Natural killer cell (primary cell): Measurements from ENCODE around the gene PRTN3. TPM values are rescaled to one million over a fixed set of nuclear protein-coding genes. Genes with fewer than 3 reads are reported as not detected.

Experiments
- ATAC-seq, 3 donors: fragments of 150-1000 bp in 2 of 3; fragments of 200-7000 bp in 1 of 3; cut with Tn5 transposase; 1 replicate in 1 of 3; 2 replicates in 2 of 3; pipeline ENCODE4 v1.10.0; 2021; ENCODE audit warnings: mild to moderate bottlenecking in 2 of 3, moderate library complexity in 2 of 3
- DNase-seq, 2 donors: peaks; one replicate each; pipeline versions ENCODE4 v3.0.0 to v3.0.0-alpha.2; 2013 to 2021; ENCODE audit warnings: mixed read lengths in 1 of 2
- H3K27ac ChIP-seq: one replicate; pipeline ENCODE4 v1.5.1; 2013; ENCODE audit warnings: mild to moderate bottlenecking, low read length
- H3K27me3 ChIP-seq: one replicate; pipeline ENCODE4 v1.6.1; 2013; ENCODE audit warnings: low read length; ENCODE audit not compliant: control insufficient read depth, insufficient read depth
- H3K36me3 ChIP-seq: one replicate; pipeline ENCODE4 v1.6.1; 2013; ENCODE audit warnings: low read length; ENCODE audit not compliant: control insufficient read depth, insufficient read depth
- H3K4me1 ChIP-seq: one replicate; pipeline ENCODE4 v1.6.1; 2013; ENCODE audit warnings: low read length; ENCODE audit not compliant: control insufficient read depth, insufficient read depth
- H3K4me3 ChIP-seq: one replicate; pipeline ENCODE4 v1.5.1; 2013; ENCODE audit warnings: low read length
- H3K9me3 ChIP-seq: one replicate; pipeline ENCODE4 v1.6.1; 2013; ENCODE audit warnings: low read length; ENCODE audit not compliant: control insufficient read depth, insufficient read depth
- H3K27ac Mint-ChIP-seq, 2 donors: one replicate each; pipeline ENCODE4 v1.8.0; 2022; ENCODE audit warnings: mild to moderate bottlenecking in 2 of 2, mixed read lengths in 2 of 2, moderate library complexity in 1 of 2
- H3K27me3 Mint-ChIP-seq, 2 donors: one replicate each; pipeline ENCODE4 v1.8.0; 2022; ENCODE audit warnings: low read depth in 2 of 2, mixed read lengths in 2 of 2
- H3K36me3 Mint-ChIP-seq: one replicate; pipeline ENCODE4 v1.8.0; 2022; ENCODE audit warnings: mixed read lengths
- H3K4me1 Mint-ChIP-seq, 2 donors: one replicate each; pipeline ENCODE4 v1.8.0; 2022; ENCODE audit warnings: mixed read lengths in 2 of 2
- H3K4me3 Mint-ChIP-seq: one replicate; pipeline ENCODE4 v1.8.0; 2022; ENCODE audit warnings: mild to moderate bottlenecking, moderate library complexity, mixed read lengths
- H3K9me3 Mint-ChIP-seq, 2 donors: one replicate each; pipeline ENCODE4 v1.8.0; 2022; ENCODE audit warnings: mixed read lengths in 2 of 2
- CTCF ChIP-seq: fragments of 200-600 bp; IDR thresholded peaks from one replicate; pipeline ENCODE4 v1.8.0; 2022; ENCODE audit warnings: antibody characterized with exemption
- WGBS: methylation state at CpG from one replicate; pipeline ENCODE4 v1.1.7; 2013; ENCODE audit warnings: missing lambda C conversion rate; ENCODE audit not compliant: insufficient coverage; 5-methylcytosine and 5-hydroxymethylcytosine counted together
- intact Hi-C: fragments of 100-400 bp; cut with micrococcal nuclease; formaldehyde crosslinking; loops from one replicate; pipeline ENCODE4 v1.14.2; 2022
- total RNA-seq, 4 donors: library from RNA; stranded (reverse); fragments of 120-200 nt in 1 of 4; gene quantifications; one replicate each; pipeline versions ENCODE4 v1.2.3 to v1.2.4, GENCODE V29; 2013 to 2022

Gene PRTN3
- total RNA-seq, 3 donors from 2014 or later (not counting 1 experiment from before 2014, with no cell fraction given), result 0.36 to 0.73 TPM; not detected in 1

GRCh38 chr19:803099-803561, 37.7 kb upstream of the PRTN3 start:
- Mint-ChIP-seq H3K4me3 (no peak overlapping the region), H3K27ac (peak overlapping the region in 1 of 2 donors; percentile 46)

GRCh38 chr19:803686-804418, 36.9 kb upstream of the PRTN3 start:
- H3K27ac ChIP-seq, result no peak overlapping the region
- H3K4me1 Mint-ChIP-seq, result peaks cover 49 to 50% of the 10 kb centered on the region in 2 donors
- WGBS, result 89% methylated on average over 31 of the region's 31 CpGs
- H3K4me3 ChIP-seq, result no peak overlapping the region
- ATAC-seq (no peak), DNase-seq (peak in 1 of 2 donors; percentile 28)
- H3K4me1 ChIP-seq, result peaks cover 45% of the 10 kb centered on the region
- no peaks in the 10 kb centered on the region for H3K9me3 Mint-ChIP-seq
- TF ChIP-seq CTCF, result no peak
- no peak overlapping the region for H3K27ac Mint-ChIP-seq
- peaks cover 57% of the 10 kb centered on the region for H3K36me3 ChIP-seq
- H3K36me3 Mint-ChIP-seq, result peaks cover 8% of the 10 kb centered on the region
- intact Hi-C loops, result no loop called here
- peak overlapping the region; percentile 17 for H3K4me3 Mint-ChIP-seq
- no peaks in the 10 kb centered on the region for H3K27me3 ChIP-seq
- no peaks in the 10 kb centered on the region for H3K27me3 Mint-ChIP-seq
- H3K9me3 ChIP-seq, result no peaks in the 10 kb centered on the region

More at GRCh38 chr19:803099-803561, 37.7 kb upstream of the PRTN3 start:
- H3K36me3 ChIP-seq, result peaks cover 51% of the 10 kb centered on the region
- no peak for TF ChIP-seq CTCF
- H3K4me1 Mint-ChIP-seq, result peaks cover 55 to 57% of the 10 kb centered on the region in 2 donors
- H3K27me3 ChIP-seq, result no peaks in the 10 kb centered on the region
- intact Hi-C loops, result no loop called here
- H3K9me3 ChIP-seq, result no peaks in the 10 kb centered on the region
- H3K36me3 Mint-ChIP-seq, result peaks cover 8% of the 10 kb centered on the region
- no peaks in the 10 kb centered on the region for H3K9me3 Mint-ChIP-seq
- no peak overlapping the region for H3K27ac ChIP-seq
- H3K27me3 Mint-ChIP-seq, result no peaks in the 10 kb centered on the region
- no peak for ATAC-seq
- no peak overlapping the region for H3K4me3 ChIP-seq
- DNase-seq, result peak in 1 of 2 donors; percentile 9
- WGBS, result 94% methylated on average over 17 of the region's 17 CpGs
- peaks cover 52% of the 10 kb centered on the region for H3K4me1 ChIP-seq

- Histone ChIP-seq H3K27ac (no peak overlapping the region), H3K4me3 (no peak overlapping the region), H3K9me3 (no peaks in the 10 kb centered on the region), H3K36me3 (peaks cover 65% of the 10 kb centered on the region), H3K27me3 (no peaks in the 10 kb centered on the region), H3K4me1 (peaks cover 37% of the 10 kb centered on the region)
- ATAC-seq, result no peak
- no peak overlapping the region for H3K27ac Mint-ChIP-seq
- intact Hi-C loops, result no loop called here
- peak overlapping the region; percentile 13 for H3K4me3 Mint-ChIP-seq
- 95% methylated on average over 53 of the region's 53 CpGs for WGBS
- no peaks in the 10 kb centered on the region for H3K27me3 Mint-ChIP-seq
- H3K9me3 Mint-ChIP-seq, result no peaks in the 10 kb centered on the region
- peak in 1 of 2 donors; percentile 13 for DNase-seq
- peaks cover 42% of the 10 kb centered on the region in 2 donors for H3K4me1 Mint-ChIP-seq
- H3K36me3 Mint-ChIP-seq, result peaks cover 8% of the 10 kb centered on the region
- no peak for TF ChIP-seq CTCF
Measured at GRCh38 chr19:804419-805165, 36.2 kb upstream of the PRTN3 start.
